Smooth muscle cell (in vitro differentiated cells): ENCODE data around the gene ZNF32. TPM values are rescaled to one million over a fixed set of nuclear protein-coding genes. Genes with fewer than 3 reads are reported as not detected.
"Not testable (repeated sequence)": the region's sequence is repeated elsewhere in the genome, so short reads cannot be mapped to it uniquely, and the experiment has no call there.

Experiments
- DNase-seq: peaks from one replicate; lab custom pipeline; 2025; ENCODE audit not compliant: unreplicated experiment; lab: John Stamatoyannopoulos, UW
- H2AFZ ChIP-seq: fragments of 200-600 bp; sonication (generic); 2 replicates; pipeline ENCODE4 v1.6.0; 2016; ENCODE audit warnings: antibody characterized with exemption, low read depth, mild to moderate bottlenecking
- H3F3A ChIP-seq: fragments of 200-600 bp; sonication (generic); 2 replicates; pipeline ENCODE4 v1.6.0; 2017; ENCODE audit warnings: antibody characterized with exemption, low read depth
- H3K27ac ChIP-seq: fragments of 200-600 bp; sonication (generic); 2 replicates; pipeline ENCODE4 v1.5.1; 2016; ENCODE audit warnings: low read depth, mild to moderate bottlenecking
- H3K27me3 ChIP-seq: fragments of 200-600 bp; sonication (generic); 2 replicates; pipeline ENCODE4 v1.6.1; 2016; ENCODE audit warnings: low read depth, mild to moderate bottlenecking
- H3K36me3 ChIP-seq: fragments of 200-600 bp; sonication (generic); 2 replicates; pipeline ENCODE4 v1.5.1; 2016; ENCODE audit warnings: low read depth
- H3K4me1 ChIP-seq: fragments of 200-600 bp; sonication (generic); 2 replicates; pipeline ENCODE4 v1.5.1; 2016; ENCODE audit warnings: low read depth
- H3K4me2 ChIP-seq: fragments of 200-600 bp; sonication (generic); 2 replicates; pipeline ENCODE4 v1.6.0; 2016; ENCODE audit warnings: mild to moderate bottlenecking
- H3K4me3 ChIP-seq: fragments of 200-600 bp; sonication (generic); 2 replicates; pipeline ENCODE4 v1.5.1; 2016; ENCODE audit warnings: mild to moderate bottlenecking
- H3K79me2 ChIP-seq: fragments of 200-600 bp; sonication (generic); 2 replicates; pipeline ENCODE4 v1.6.0; 2016; ENCODE audit warnings: low read depth, mild to moderate bottlenecking
- H3K9ac ChIP-seq: fragments of 200-600 bp; sonication (generic); 2 replicates; pipeline ENCODE4 v1.6.0; 2016; ENCODE audit warnings: low read depth
- H3K9me3 ChIP-seq: fragments of 200-600 bp; sonication (generic); replicated peaks from 2 replicates; pipeline ENCODE4 v1.5.1; 2016; ENCODE audit warnings: low read depth
- H4K20me1 ChIP-seq: fragments of 200-600 bp; sonication (generic); 2 replicates; pipeline ENCODE4 v1.6.0; 2016; ENCODE audit warnings: low read depth
- WGBS: methylation state at CpG from one replicate; pipeline ENCODE4 v1.1.7; 2016; ENCODE audit warnings: low lambda C conversion rate; 5-methylcytosine and 5-hydroxymethylcytosine counted together
- polyA plus RNA-seq: library from polyadenylated mRNA; unstranded; fragments of >200 nt; fragmentation: Nextera tagmentation; extraction: Ambion mirVana; gene quantifications from 2 replicates; pipeline ENCODE4 v1.2.1, GENCODE V29; 2016
- total RNA-seq: library from RNA; depleted of rRNA; stranded (reverse); fragments of >200 nt; gene quantifications from 2 replicates; pipeline ENCODE4 v1.2.3, GENCODE V29; 2014
- TF ChIP-seq, protein P1 (sequence below): fragments of 200-600 bp; sonication (generic); IDR thresholded peaks from 2 replicates; pipeline ENCODE4 v1.5.1; 2017; ENCODE audit warnings: borderline replicate concordance, mild to moderate bottlenecking, antibody characterized with exemption; ENCODE audit not compliant: insufficient read depth, poor library complexity, severe bottlenecking

ZNF32 gene
- total and polyA plus RNA-seq, 2 experiments from 2014 or later = 36.3 to 40.6 TPM

DNA sequence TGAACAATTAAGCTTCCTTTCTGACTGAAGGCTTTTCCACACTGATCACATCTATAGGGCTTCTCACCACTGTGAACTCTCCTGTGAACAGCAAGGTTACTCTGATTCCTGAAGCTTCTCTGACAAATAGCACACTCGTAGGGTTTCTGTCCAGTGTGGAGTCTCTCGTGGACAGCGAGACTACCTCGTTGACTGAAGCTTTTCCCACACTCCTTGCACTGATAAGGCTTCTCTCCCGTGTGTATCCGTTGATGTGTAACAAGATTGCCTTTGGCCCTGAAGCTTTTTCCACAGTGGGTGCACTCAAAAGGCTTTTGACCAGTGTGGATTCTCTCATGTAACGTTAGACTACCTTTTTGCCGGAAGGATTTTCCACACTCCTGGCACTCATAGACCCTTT is 4.4 kb downstream of the ZNF32 start:
- TF ChIP-seq, protein P1, sequence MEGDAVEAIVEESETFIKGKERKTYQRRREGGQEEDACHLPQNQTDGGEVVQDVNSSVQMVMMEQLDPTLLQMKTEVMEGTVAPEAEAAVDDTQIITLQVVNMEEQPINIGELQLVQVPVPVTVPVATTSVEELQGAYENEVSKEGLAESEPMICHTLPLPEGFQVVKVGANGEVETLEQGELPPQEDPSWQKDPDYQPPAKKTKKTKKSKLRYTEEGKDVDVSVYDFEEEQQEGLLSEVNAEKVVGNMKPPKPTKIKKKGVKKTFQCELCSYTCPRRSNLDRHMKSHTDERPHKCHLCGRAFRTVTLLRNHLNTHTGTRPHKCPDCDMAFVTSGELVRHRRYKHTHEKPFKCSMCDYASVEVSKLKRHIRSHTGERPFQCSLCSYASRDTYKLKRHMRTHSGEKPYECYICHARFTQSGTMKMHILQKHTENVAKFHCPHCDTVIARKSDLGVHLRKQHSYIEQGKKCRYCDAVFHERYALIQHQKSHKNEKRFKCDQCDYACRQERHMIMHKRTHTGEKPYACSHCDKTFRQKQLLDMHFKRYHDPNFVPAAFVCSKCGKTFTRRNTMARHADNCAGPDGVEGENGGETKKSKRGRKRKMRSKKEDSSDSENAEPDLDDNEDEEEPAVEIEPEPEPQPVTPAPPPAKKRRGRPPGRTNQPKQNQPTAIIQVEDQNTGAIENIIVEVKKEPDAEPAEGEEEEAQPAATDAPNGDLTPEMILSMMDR = no peak
- Histone ChIP-seq H3K79me2 (peaks cover 5% of the 10 kb centered on the region), H3F3A (no peaks in the 10 kb centered on the region), H3K4me2 (no peak overlapping the region), H4K20me1 (no peaks in the 10 kb centered on the region), H2AFZ (no peak overlapping the region), H3K4me3 (peak overlapping the region; percentile 10), H3K4me1 (peaks cover 5% of the 10 kb centered on the region), H3K27me3 (no peaks in the 10 kb centered on the region), H3K9me3 (peaks cover 45% of the 10 kb centered on the region), H3K36me3 (peaks cover 39% of the 10 kb centered on the region), H3K9ac (no peak overlapping the region), H3K27ac (no peak overlapping the region)
- 100% methylated on average over 8 of the region's 8 CpGs for WGBS
- DNase-seq = no peak

DNA sequence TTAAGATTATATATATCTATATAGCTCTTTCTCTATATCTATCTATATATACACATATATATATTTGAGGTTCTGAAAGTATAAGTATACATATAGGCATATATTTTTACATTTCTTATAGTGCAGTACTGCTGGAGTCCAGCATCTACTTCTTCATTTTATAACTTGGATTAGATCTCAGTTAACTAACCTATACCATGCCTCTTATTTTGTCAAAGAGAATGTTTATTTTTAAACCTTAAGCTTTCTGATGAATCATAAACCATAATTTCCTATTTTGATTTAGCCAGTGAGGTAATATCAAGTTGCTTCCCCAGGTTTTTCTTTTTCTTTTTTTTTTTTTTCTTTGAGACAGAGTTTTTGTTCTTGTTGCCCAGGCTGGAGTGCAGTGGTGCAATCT is 8.1 kb downstream of the ZNF32 start:
- no peak overlapping the region for H3K4me3 ChIP-seq
- no peak overlapping the region for H3K9ac ChIP-seq
- H3K9me3 ChIP-seq = peaks cover 33% of the 10 kb centered on the region
- no peak overlapping the region for H3K4me2 ChIP-seq
- TF ChIP-seq, protein P1 = no peak
- DNase-seq = no peak
- no peaks in the 10 kb centered on the region for H3F3A ChIP-seq
- H3K27me3 ChIP-seq = no peaks in the 10 kb centered on the region
- H3K79me2 ChIP-seq = no peaks in the 10 kb centered on the region
- no peaks in the 10 kb centered on the region for H4K20me1 ChIP-seq
- peaks cover 30% of the 10 kb centered on the region for H3K36me3 ChIP-seq
- no peak overlapping the region for H2AFZ ChIP-seq
- H3K27ac ChIP-seq = no peak overlapping the region
- no peaks in the 10 kb centered on the region for H3K4me1 ChIP-seq

- H4K20me1 ChIP-seq, H3F3A ChIP-seq, H3K9ac ChIP-seq, H2AFZ ChIP-seq, H3K27me3 ChIP-seq, H3K27ac ChIP-seq, H3K4me1 ChIP-seq, H3K79me2 ChIP-seq, H3K9me3 ChIP-seq, H3K36me3 ChIP-seq, H3K4me2 ChIP-seq, DNase-seq, H3K4me3 ChIP-seq: not testable (repeated sequence)
- WGBS = 61% methylated on average over 1 of the region's 1 CpG
These were observed 12.9 kb downstream of the ZNF32 start for GRCh38 chr10:43635816-43636215.

DNA sequence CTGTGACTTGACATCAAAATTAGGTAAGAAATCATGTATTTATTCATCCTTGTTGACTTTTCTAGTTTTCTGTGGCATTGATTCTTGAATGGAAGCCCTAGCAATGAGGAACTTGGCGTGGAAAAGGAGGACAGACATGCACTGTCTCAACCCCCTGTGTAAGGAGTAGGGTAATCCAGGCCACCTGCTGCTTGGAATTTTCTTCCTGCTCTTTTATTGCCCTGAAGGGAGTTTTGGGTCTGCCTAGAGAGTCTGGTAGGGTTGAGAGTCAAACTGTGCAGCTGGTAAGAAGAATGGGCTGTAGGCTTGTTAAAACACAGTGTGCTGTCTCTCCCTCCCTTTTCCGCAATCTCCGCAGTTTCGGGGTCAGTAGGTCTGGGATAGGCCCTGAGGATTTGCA is 19.7 kb downstream of the ZNF32 start:
- no peaks in the 10 kb centered on the region for H3K4me1 ChIP-seq
- WGBS = 93% methylated on average over 4 of the region's 4 CpGs
- no peaks in the 10 kb centered on the region for H3K9me3 ChIP-seq
- no peak for DNase-seq
- no peaks in the 10 kb centered on the region for H3K36me3 ChIP-seq
- no peaks in the 10 kb centered on the region for H3F3A ChIP-seq
- no peak overlapping the region for H3K9ac ChIP-seq
- H3K4me3 ChIP-seq = no peak overlapping the region
- H2AFZ ChIP-seq = no peak overlapping the region
- TF ChIP-seq, protein P1 = no peak
- H3K79me2 ChIP-seq = no peaks in the 10 kb centered on the region
- no peak overlapping the region for H3K27ac ChIP-seq
- H3K4me2 ChIP-seq = no peak overlapping the region
- H4K20me1 ChIP-seq = no peaks in the 10 kb centered on the region
- no peaks in the 10 kb centered on the region for H3K27me3 ChIP-seq
